ENCODE results near the gene CEP112. TPM values are rescaled to one million over a fixed set of nuclear protein-coding genes. Genes with fewer than 3 reads are reported as not detected.

The CEP112 gene
- total RNA-seq, 1 experiment from 2014 or later = 6.1 TPM

- no peaks in the 10 kb centered on the region for H3K36me3 Mint-ChIP-seq
- TF ChIP-seq STAT6 (CRISPR knock-in tag; conservative IDR thresholded peaks at IDR 0.05; ENCODE audit: low read depth) (no peak), NFYB (CRISPR knock-in tag; conservative IDR thresholded peaks at IDR 0.05; ENCODE audit: low read depth) (no peak), ELF4 (CRISPR knock-in tag; IDR thresholded peaks at IDR 0.05; ENCODE audit: low read depth) (no peak), SP1 (CRISPR knock-in tag; conservative IDR thresholded peaks at IDR 0.05) (no peak), ZNF121 (CRISPR knock-in tag; IDR thresholded peaks at IDR 0.05) (no peak), ZNF138 (CRISPR knock-in tag; conservative IDR thresholded peaks at IDR 0.05) (no peak), AR (CRISPR knock-in tag; IDR thresholded peaks at IDR 0.05) (no peak), FOXJ3 (CRISPR knock-in tag; IDR thresholded peaks at IDR 0.05; ENCODE audit: borderline replicate concordance) (no peak), KAT7 (CRISPR knock-in tag; IDR thresholded peaks at IDR 0.05; ENCODE audit: borderline replicate concordance) (no peak), TP53 (CRISPR knock-in tag; IDR thresholded peaks at IDR 0.05) (no peak)
- TF ChIP-seq, protein P1, sequence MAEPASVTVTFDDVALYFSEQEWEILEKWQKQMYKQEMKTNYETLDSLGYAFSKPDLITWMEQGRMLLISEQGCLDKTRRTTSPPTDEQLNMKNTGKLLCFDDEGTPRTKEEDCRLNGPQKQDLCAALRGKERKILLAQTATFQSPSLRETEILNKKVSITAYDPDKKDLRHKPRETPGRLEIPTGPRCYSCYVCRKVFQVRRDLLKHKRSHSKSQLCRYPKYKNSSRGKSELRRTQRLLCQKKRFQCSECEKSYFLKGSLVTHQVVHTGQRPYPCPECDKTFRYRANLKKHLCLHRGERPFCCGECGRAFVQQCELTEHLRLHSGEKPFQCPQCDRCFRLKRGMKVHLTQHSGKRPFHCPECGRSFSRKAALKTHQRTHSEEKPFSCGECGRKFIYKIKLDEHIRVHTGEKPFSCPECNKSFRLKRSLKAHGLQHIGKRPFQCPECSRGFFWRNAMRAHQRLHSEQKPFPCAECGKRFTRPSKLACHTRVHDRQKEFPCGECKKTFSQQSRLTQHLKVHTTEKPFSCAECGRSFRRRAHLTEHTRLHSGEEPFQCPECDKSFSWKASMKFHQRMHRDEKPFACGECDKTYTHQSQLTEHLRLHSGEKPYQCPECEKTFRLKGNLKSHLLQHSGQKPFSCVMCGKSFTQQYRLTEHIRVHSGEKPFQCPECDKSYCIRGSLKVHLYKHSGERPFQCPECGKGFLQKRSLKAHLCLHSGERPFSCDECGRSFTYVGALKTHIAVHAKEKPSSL (CRISPR knock-in tag; conservative IDR thresholded peaks at IDR 0.05) = no peak
- TF ChIP-seq, protein P2, sequence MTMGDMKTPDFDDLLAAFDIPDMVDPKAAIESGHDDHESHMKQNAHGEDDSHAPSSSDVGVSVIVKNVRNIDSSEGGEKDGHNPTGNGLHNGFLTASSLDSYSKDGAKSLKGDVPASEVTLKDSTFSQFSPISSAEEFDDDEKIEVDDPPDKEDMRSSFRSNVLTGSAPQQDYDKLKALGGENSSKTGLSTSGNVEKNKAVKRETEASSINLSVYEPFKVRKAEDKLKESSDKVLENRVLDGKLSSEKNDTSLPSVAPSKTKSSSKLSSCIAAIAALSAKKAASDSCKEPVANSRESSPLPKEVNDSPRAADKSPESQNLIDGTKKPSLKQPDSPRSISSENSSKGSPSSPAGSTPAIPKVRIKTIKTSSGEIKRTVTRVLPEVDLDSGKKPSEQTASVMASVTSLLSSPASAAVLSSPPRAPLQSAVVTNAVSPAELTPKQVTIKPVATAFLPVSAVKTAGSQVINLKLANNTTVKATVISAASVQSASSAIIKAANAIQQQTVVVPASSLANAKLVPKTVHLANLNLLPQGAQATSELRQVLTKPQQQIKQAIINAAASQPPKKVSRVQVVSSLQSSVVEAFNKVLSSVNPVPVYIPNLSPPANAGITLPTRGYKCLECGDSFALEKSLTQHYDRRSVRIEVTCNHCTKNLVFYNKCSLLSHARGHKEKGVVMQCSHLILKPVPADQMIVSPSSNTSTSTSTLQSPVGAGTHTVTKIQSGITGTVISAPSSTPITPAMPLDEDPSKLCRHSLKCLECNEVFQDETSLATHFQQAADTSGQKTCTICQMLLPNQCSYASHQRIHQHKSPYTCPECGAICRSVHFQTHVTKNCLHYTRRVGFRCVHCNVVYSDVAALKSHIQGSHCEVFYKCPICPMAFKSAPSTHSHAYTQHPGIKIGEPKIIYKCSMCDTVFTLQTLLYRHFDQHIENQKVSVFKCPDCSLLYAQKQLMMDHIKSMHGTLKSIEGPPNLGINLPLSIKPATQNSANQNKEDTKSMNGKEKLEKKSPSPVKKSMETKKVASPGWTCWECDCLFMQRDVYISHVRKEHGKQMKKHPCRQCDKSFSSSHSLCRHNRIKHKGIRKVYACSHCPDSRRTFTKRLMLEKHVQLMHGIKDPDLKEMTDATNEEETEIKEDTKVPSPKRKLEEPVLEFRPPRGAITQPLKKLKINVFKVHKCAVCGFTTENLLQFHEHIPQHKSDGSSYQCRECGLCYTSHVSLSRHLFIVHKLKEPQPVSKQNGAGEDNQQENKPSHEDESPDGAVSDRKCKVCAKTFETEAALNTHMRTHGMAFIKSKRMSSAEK (CRISPR knock-in tag; IDR thresholded peaks at IDR 0.05; ENCODE audit: borderline replicate concordance) = no peak
- TF ChIP-seq, protein P3, sequence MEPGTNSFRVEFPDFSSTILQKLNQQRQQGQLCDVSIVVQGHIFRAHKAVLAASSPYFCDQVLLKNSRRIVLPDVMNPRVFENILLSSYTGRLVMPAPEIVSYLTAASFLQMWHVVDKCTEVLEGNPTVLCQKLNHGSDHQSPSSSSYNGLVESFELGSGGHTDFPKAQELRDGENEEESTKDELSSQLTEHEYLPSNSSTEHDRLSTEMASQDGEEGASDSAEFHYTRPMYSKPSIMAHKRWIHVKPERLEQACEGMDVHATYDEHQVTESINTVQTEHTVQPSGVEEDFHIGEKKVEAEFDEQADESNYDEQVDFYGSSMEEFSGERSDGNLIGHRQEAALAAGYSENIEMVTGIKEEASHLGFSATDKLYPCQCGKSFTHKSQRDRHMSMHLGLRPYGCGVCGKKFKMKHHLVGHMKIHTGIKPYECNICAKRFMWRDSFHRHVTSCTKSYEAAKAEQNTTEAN (CRISPR knock-in tag; IDR thresholded peaks at IDR 0.05) = no peak
- no peak overlapping the region for H3K27ac Mint-ChIP-seq
- ATAC-seq (no peak), DNase-seq (ENCODE audit: low spot score) (no peak)
- H3K4me3 Mint-ChIP-seq = no peak overlapping the region
- peaks cover 5% of the 10 kb centered on the region for H3K4me1 Mint-ChIP-seq
- no peaks in the 10 kb centered on the region for H3K27me3 Mint-ChIP-seq (ENCODE audit: low read depth)
- CTCF ChIA-PET = no interaction called here
- POLR2A ChIA-PET = no interaction called here
- no peaks in the 10 kb centered on the region for H3K9me3 Mint-ChIP-seq
Measured at GRCh38 chr17:65718601-65719000, 473.3 kb downstream of the CEP112 start.

Measured in WTC11 (cell line).